HG03103 (cell line): ENCODE measurements around the gene PITHD1.
"Not testable (repeated sequence)": the region's sequence is repeated elsewhere in the genome, so short reads cannot be mapped to it uniquely, and the experiment has no call there.

Experiments used
- ATAC-seq: cut with Tn5 transposase; IDR thresholded peaks from one replicate; pipeline ENCODE4 v1.9.1; 2021; ENCODE audit warnings: low read depth; ENCODE audit not compliant: unreplicated experiment

Gene PITHD1

GRCh38 chr1:23772049-23772853 lies 6.0 kb upstream of the PITHD1 start:
- ATAC-seq = peak; percentile 52

GRCh38 chr1:23772854-23773242 lies 5.4 kb upstream of the PITHD1 start:
- ATAC-seq = no peak

- ATAC-seq = no peak
Observed at GRCh38 chr1:23774174-23774880, 3.9 kb upstream of the PITHD1 start.

GRCh38 chr1:23776217-23776616 lies 2.0 kb upstream of the PITHD1 start:
- ATAC-seq = no peak

DNA sequence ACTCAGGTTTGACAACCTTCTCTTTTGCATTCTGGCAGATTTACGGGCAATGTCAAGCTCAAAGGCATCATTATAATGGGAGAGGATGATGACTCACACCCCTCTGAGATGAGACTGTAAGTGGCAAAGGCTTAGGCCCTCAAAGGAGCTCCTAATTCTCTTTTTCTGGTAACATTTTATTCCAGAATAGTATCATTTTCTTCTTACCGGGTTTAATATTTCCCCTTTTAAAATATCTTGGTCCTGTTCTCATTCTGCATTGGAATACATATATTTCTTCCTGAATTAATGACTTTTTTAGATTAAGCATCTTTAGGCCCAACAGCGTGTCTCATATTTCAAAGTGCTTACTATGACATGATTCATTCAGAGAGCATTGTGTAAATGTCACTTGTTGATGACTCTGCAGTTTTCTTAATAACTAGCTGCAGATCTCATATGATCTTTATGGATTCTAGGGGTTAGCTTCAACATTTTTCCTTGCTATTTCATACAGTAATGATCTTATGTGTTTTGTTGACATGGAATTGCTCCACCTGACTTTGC lies 1.7 kb downstream of the PITHD1 start:
- ATAC-seq = no peak

GRCh38 chr1:23783141-23783540 lies 4.9 kb downstream of the PITHD1 start:
- not testable (repeated sequence) for ATAC-seq

- ATAC-seq = no peak
Observed at GRCh38 chr1:23784846-23785245, 6.6 kb downstream of the PITHD1 start.

GRCh38 chr1:23787701-23788100 lies 9.5 kb downstream of the PITHD1 start:
- ATAC-seq = no peak

DNA sequence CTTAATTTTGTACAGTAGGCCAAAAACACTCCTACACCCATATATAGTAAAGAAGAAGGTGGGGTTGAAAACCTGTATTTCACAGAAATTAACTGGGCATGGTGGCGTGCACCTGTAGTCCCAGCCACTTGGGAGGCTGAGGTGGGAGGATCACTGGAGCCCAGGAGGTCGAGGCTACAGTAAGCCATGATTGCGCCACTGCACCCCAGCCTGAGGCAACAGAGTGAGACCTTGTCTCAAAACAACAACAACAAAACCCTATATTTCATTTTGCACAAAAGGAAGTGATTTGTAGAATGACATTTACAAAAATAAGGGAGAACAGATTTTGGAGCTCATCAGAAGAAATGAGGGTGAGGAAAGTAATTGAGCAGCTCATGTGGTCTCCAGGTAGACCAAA lies 10.5 kb downstream of the PITHD1 start:
- ATAC-seq = no peak

DNA sequence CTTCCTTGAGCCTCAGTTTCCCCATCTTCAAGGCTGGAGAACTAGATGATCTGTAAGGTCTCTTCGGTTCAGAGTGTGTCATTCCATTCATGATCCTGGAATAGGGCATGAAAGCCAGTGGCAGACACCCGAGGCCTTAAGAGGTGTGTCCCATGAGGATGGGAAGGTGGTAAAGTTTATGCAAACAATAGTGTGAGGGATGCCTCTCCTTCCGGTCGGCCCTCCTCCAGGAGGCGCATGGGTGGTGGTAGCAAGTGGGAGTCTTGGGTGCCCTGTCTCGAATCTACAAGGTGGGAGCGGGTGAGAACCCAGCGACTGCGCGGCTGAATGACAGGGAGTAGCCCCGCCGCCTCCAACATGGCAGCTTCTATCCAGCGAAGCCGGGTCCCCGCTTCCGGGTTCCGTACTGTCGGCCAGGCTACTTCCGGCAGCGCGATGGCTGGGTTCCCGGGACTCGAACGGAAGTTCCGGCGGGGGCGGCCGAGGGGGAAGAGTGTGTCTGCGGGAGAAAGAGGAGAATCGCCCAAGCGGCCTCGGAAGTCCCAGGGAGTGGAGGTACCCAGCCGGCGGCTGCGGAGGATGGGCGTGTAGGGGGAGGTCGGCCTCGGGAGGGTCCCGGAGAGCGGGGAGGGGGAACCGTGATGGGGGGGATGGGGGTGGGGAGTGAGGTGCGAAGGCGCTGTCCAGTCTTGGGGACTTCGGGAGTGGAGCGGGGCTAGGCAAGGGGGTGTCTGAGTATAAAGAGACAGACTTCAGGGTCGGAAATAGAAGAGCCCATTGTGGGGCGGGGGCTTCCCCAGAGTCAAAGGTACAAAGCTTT lies 12.7 kb downstream of the PITHD1 start, which contains the start of gene LYPLA2:
Gene LYPLA2 (plus strand): TSS at position 450 of the 820 bp plus-strand sequence. CDS start 1,538 bp downstream, outside the sequence.
- ATAC-seq = peak; percentile 80

GRCh38 chr1:23791516-23792047 lies 13.4 kb downstream of the PITHD1 start:
- ATAC-seq = no peak

DNA sequence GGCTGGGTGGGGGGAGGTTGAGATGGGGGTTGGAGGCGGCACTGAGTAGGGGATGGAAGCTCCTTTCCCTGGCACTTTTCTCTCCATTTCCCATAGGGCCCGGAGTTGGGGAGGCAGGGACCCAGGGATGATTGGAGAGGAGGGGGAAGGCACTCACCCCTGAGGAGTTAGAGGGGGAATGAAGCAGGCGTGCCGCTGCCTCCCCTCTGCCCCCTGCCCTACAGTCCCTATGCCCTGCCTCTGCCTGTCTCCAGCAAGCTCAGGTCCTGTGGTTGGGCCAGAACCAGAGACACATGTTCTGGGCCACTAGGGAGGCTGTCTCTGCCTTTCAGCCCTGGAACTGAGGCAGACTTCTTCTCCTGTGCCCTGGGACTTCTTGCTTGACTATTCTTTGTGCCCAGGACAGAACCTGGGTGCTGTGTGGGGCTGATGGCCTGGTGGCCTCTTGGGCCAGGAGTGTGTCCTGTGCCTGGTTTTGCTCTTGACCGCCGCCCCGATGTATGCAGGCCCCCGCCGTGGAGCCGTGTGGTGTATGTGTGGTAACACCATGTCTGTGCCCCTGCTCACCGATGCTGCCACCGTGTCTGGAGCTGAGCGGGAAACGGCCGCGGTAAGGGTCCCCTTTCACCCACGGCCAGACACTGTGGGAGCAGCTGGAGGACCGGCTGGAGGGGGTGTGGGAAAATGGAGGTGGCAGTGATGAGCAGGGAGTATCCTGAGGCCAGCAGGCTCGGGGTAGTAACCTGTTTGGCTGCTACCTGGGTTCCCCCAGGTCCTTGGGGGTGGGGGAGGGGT lies 14.1 kb downstream of the PITHD1 start:
- ATAC-seq = no peak

DNA sequence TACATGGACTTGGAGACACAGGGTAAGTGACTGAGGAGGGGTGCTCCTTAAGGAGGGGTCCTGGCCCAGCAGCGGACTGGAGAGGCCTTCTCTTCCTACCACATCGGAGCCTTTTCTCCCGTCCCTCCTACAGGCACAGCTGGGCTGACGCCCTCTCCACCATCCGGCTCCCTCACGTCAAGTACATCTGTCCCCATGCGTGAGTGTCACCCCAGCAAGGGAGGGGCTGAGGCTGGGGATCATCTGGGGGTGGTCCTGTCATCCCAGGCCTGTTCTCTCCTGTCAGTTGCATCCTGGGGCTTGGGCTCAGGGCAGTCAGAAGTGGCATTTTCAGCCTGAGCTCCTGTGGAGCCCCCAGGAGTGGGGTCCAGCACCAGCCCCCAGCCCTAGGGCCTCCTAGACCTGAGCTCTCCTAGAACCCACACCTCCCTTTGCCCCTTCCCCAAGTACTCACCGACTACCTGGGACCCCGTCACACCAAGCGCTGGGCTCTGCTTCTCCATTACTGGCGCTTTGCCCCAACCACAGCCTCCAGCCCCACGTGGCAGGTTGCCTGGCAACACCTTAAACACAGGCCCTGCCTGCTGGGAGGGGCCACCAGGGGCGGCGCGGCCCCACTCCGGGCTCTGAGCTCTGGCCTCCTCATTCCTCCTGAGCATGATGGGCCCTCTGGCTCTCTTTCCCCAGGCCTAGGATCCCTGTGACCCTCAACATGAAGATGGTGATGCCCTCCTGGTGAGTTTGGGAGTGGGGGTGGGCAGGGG lies 15.0 kb downstream of the PITHD1 start:
- ATAC-seq = no peak

DNA sequence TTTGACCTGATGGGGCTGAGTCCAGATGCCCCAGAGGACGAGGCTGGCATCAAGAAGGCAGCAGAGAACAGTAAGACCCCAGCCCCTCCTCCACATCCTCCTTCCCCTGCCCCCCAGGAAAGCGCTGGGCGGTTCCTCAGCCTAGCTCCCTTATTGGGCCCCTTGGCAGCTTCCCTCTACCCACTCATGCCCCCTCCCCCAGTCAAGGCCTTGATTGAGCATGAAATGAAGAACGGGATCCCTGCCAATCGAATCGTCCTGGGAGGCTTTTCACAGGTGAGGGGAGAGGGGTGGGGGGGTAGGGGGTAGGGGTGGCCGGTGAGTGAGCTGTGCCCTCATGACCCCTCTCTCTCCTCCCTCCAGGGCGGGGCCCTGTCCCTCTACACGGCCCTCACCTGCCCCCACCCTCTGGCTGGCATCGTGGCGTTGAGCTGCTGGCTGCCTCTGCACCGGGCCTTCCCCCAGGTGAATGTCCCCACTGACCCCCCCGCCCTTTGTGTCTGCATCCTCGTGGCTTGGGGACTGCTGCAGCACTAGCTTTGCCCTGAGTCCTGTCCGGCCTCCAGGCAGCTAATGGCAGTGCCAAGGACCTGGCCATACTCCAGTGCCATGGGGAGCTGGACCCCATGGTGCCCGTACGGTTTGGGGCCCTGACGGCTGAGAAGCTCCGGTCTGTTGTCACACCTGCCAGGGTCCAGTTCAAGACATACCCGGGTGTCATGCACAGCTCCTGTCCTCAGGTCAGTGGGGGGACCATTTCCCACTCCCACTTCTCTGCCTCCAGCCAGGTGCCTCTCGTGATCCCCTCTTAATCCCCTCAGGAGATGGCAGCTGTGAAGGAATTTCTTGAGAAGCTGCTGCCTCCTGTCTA lies 15.9 kb downstream of the PITHD1 start:
- no peak for ATAC-seq

DNA sequence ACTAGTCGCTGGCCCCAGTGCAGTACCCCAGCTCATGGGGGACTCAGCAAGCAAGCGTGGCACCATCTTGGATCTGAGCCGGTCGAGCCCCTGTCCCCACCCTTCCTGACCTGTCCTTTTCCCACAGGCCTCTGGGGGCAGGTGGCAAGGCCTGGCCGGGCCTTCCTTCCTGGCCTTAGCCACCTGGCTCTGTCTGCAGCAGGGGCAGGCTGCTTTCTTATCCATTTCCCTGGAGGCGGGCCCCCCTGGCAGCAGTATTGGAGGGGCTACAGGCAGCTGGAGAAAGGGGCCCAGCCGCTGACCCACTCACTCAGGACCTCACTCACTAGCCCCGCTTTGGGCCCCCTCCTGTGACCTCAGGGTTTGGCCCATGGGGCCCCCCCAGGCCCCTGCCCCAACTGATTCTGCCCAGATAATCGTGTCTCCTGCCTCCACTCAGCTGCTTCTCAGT lies 16.5 kb downstream of the PITHD1 start:
- not testable (repeated sequence) for ATAC-seq

GRCh38 chr1:23795676-23796465 lies 17.7 kb downstream of the PITHD1 start:
- ATAC-seq = no peak
